Vagina (tissue), 2 donors: ENCODE data around the gene TROAP.

ENCODE experiments used
- CTCF ChIP-seq, 3 experiments: fragments of 450-650 bp in 2 of 3; fragments of 200-600 bp in 1 of 3; sonication (generic) in 1 of 3; IDR thresholded peaks; one replicate each; pipeline ENCODE4 v1.5.1; 2017 to 2019; ENCODE audit warnings: antibody characterized with exemption in 3 of 3, mild to moderate bottlenecking in 2 of 3, moderate library complexity in 2 of 3
- POLR2A ChIP-seq, 2 donors: fragments of 450-650 bp; IDR thresholded peaks; one replicate each; pipeline ENCODE4 v1.6.1; 2017; ENCODE audit warnings: antibody characterized with exemption in 2 of 2, mild to moderate bottlenecking in 2 of 2, moderate library complexity in 2 of 2
- POLR2AphosphoS5 ChIP-seq, 2 donors: sonication (generic); formaldehyde crosslinking; IDR thresholded peaks; one replicate each; pipeline ENCODE4 v1.9.0; 2017; ENCODE audit warnings: antibody characterized with exemption in 2 of 2, mild to moderate bottlenecking in 2 of 2, low read depth in 1 of 2; ENCODE audit not compliant: insufficient read depth in 1 of 2

DNA sequence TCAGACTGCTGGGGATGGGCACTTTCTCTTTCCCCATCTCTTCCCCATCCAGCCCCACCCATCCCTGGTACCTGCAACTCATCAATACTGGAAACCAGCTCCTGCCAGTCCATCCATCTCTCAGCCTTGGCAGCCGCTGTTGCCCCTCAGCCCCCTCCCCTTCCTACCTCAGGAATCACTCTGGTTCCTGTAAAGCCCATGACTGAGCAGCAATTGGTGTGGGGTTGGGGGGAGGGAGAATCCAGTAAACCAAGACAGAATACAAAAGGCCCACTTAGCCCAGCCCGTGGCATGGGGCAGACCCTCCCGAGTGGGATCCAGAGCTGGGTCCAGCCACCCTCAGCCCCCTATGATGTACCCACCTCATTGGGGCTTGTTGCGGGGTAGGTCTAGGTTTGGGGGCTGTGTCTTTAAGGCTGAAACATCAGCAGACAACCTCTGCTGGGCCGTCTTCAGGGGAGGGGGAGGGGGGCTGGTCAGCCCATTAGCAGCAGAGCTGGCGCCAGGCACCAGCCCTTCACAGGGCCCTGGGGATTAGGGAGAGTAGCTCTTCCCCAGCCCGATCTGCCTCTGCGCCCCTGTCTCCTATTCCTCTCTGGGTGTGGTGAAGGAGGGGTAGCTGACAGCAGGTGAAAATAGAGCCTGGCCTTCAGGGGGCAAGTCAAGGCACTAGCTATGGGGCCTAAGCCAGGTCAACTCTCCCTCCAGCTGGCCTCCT lies 28.8 kb upstream of the TROAP start:
- TF ChIP-seq POLR2AphosphoS5 (IDR thresholded peaks at IDR 0.05; ENCODE audit: insufficient read depth in 1 of 2, low read depth in 1 of 2): no peak
- no peak for TF ChIP-seq POLR2A (IDR thresholded peaks at IDR 0.05)
- no peak for TF ChIP-seq CTCF (IDR thresholded peaks at IDR 0.05)
